ENCODE measurements around the gene ZSCAN22.

ZSCAN22 gene

GRCh38 chr19:58380037-58380661 is 53.4 kb downstream of the ZSCAN22 start:
- no peak for DNase-seq

DNA sequence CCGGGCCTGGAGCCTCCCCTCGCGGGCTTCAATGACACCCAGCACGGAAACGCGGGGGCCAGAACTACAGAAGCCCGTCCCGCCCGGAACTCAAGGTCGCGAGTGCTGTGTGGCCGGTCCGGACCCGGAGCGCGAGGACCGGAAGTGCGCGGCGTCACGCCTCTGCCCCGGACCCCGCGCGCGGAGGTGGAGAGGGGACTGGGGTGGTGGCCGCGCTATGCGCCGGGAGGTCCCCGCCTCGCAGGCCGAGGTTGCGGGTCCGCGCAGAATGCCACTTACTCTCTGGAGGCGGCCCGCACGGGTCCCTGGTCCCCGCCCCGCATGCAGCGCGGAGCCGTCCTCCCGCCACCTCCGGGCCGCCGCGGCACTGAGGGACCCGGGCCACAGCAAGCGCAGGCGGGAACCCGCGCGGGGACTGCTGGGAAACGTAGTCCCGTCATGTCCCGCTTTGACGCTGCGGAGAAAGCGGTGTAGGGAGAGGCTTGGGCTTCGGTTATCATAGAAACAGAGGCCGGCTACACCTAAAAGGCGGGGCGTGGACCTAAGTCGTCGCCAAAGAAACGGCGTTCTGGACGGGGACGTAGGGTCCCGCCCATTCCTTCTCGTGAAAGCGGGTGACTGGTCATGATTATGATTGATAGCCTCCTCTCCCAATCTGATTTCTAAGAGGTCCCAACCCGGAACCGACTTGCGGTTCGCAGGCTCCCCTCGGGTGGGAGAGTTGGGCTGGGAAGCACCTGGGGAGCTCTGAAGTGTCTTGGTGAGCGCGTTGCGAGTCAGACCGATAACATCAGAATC is 54.1 kb downstream of the ZSCAN22 start, which contains the start of gene ZNF837:
ZNF837 (minus strand) TSS at position 369 of the 798 bp plus-strand sequence. CDS start 11,698 bp downstream, outside the sequence.
- DNase-seq = peak; percentile 94

- DNase-seq = no peak
Observed at GRCh38 chr19:58381460-58382212, 54.8 kb downstream of the ZSCAN22 start.

DNA sequence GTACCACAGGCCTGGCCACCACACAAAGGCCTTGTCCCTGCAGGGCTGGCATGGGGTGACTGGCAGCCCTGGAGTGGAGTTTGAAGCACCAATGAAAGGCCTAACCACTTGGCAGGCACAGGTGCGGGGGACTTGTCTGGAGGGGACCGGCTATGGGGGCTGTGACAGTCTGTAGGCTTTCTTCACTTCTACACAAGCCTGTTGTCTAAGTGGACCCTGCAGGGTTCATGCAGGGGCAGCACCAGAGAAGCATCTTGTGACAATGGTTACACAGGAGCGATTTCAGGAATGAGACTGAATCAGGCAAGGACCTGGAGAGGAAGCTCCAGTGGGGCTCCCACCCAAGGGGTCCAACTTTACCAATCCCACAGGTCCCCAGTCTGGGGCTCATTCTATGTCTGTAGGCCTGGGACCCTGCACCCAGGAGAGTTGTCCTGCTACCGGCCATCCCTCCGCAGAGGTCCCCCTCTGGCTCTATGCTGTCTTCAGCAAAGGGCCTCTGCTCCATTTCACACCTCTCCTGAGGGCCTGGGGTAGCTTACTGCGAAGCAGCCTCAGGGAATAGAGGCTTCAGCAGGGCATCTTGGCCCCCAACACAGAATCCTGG is 56.3 kb downstream of the ZSCAN22 start:
- DNase-seq = no peak

- DNase-seq = no peak
Observed at GRCh38 chr19:58385313-58385890, 58.6 kb downstream of the ZSCAN22 start.

GRCh38 chr19:58385891-58386575 is 59.2 kb downstream of the ZSCAN22 start:
- no peak for DNase-seq

- DNase-seq = peak; percentile 91
Observed at GRCh38 chr19:58386576-58387337, 60.0 kb downstream of the ZSCAN22 start, which contains the start of gene RPS5. RPS5 (plus strand) TSS chr19:58387269; CDS start chr19:58388138, 869 bp downstream.

DNA sequence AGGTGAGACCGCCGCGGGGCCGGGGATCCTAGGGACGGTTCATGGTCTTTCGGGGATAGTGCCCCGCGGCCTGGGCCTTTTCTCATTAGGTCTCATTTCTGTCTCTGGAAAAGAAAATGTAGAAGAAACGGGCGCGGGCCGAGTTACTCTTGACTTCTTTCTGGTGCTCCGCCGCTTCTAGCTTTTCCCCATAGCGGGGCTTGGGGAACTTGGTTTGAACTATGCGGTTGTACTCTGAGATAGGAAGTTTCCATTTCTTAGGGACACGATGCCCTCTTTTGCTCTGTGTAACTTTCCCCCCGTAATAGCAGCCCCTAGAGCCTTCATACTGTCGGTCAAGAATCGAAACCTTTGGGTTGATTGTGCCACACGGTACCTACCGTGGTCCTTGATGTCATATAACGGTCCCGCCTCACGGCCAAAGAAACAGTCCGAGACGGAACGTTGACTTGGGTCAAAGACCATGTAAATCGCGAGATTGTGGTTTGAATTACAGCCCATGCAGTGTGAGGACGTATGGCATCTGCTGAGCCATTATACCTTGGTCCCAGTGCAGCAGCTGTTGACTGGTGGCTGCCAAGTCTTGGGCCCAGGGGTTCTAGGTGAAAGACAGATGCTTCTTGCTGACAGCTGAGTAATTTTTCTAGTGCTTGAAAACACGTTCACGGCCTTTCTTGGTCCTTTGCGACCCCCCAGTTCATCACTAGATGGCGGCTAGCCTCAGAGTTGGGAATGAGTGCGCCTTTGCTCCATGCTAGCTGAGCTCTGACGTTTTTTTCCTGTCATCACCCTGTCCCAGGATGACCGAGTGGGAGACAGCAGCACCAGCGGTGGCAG is 60.8 kb downstream of the ZSCAN22 start:
- no peak for DNase-seq

DNA sequence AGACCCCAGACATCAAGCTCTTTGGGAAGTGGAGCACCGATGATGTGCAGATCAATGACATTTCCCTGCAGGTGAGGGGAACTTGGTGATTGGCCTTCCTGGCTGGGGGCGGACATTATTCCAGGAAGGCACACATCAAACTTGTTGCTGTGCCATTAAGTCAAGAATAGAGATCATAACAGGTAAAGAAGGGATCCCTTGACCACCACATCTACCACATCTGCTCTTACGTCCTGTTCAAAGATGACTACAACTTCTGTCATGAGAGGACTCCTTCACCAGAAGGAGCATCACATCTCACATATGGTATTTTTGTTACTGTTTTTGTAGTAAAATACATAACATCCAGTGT is 61.4 kb downstream of the ZSCAN22 start:
- DNase-seq = no peak
